ENCODE results near the gene GRAMD2B.

The GRAMD2B gene

DNA sequence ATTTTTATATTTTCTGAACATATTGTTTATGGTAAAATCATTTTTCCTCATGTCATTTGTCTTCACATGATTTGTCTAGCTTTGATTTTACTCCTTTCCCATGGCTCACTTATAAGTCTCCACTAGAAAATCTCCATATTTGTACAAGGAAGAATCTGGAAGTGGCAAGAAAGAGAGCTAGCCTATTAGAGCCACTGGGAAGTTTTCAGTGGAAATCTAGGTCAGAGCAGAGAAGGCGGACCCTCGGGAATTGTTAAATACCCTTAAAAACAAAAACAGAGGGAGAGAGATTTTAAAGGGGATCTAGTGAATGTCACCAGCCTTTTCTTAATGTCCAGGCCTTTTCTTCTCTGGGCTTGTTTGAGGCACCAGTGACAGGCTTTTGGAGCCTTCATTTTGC, 56.6 kb downstream of the GRAMD2B start:
- Mint-ChIP-seq H3K27ac (peak overlapping the region in 2 of 3 experiments; percentile 1 to 3), H3K36me3 (ENCODE audit: low read depth) (peaks cover 47% of the 10 kb centered on the region), H3K4me1 (peaks cover 33% of the 10 kb centered on the region), H3K4me3 (no peak overlapping the region), H3K27me3 (ENCODE audit: low read depth) (no peaks in the 10 kb centered on the region), H3K9me3 (no peaks in the 10 kb centered on the region)
- TF ChIP-seq, protein P1, sequence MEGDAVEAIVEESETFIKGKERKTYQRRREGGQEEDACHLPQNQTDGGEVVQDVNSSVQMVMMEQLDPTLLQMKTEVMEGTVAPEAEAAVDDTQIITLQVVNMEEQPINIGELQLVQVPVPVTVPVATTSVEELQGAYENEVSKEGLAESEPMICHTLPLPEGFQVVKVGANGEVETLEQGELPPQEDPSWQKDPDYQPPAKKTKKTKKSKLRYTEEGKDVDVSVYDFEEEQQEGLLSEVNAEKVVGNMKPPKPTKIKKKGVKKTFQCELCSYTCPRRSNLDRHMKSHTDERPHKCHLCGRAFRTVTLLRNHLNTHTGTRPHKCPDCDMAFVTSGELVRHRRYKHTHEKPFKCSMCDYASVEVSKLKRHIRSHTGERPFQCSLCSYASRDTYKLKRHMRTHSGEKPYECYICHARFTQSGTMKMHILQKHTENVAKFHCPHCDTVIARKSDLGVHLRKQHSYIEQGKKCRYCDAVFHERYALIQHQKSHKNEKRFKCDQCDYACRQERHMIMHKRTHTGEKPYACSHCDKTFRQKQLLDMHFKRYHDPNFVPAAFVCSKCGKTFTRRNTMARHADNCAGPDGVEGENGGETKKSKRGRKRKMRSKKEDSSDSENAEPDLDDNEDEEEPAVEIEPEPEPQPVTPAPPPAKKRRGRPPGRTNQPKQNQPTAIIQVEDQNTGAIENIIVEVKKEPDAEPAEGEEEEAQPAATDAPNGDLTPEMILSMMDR (IDR thresholded peaks at IDR 0.05; ENCODE audit: unreplicated experiment in 3 of 3) = no peak

DNA sequence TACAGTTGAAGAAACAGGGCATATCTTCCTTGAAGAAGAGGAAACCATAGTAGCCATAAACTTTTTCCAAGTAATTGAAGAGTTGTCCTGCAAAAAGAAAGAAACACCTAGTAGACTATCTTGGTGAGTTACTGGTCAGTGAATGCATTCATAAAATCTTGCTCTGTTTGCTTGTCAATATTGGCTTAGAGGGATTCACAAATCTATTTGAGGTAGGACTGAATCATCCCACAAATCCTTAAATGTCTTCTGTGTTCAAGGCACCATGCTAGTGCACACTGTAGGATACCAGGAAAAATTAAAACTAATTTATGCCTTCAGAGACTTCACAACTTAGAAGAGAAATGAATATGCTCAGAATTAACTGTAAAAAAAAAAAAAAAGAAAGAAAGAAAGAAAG, 57.6 kb downstream of the GRAMD2B start:
- TF ChIP-seq, protein P1 (IDR thresholded peaks at IDR 0.05; ENCODE audit: unreplicated experiment in 3 of 3) = no peak
- Mint-ChIP-seq H3K9me3 (no peaks in the 10 kb centered on the region), H3K27me3 (ENCODE audit: low read depth) (no peaks in the 10 kb centered on the region), H3K36me3 (ENCODE audit: low read depth) (peaks cover 48% of the 10 kb centered on the region), H3K27ac (peak overlapping the region in 1 of 3 experiments; percentile 7), H3K4me1 (peaks cover 33% of the 10 kb centered on the region), H3K4me3 (no peak overlapping the region)

DNA sequence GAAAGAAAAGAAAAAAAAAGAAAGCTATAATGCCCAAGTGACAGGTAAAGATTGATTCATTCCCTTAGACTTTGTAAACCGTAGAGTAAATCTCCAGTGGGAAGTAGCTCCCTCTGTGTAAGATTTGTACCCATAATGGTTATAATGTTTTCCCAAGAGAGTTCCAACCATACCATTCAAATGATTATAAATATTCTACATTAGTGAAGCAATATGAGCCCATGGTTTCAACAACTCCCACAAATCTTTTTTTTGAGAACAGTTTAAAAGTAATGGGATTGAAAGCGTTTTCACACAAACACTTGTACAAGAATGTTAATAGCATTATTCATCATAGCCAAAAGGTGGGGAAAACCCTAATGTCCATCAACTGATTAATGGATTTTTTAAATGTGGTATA, 58.0 kb downstream of the GRAMD2B start:
- Mint-ChIP-seq H3K36me3 (ENCODE audit: low read depth) (peaks cover 52% of the 10 kb centered on the region), H3K4me3 (no peak overlapping the region), H3K4me1 (peaks cover 33% of the 10 kb centered on the region), H3K27ac (no peak overlapping the region), H3K27me3 (ENCODE audit: low read depth) (no peaks in the 10 kb centered on the region), H3K9me3 (no peaks in the 10 kb centered on the region)
- TF ChIP-seq, protein P1 (IDR thresholded peaks at IDR 0.05; ENCODE audit: unreplicated experiment in 3 of 3) = no peak

DNA sequence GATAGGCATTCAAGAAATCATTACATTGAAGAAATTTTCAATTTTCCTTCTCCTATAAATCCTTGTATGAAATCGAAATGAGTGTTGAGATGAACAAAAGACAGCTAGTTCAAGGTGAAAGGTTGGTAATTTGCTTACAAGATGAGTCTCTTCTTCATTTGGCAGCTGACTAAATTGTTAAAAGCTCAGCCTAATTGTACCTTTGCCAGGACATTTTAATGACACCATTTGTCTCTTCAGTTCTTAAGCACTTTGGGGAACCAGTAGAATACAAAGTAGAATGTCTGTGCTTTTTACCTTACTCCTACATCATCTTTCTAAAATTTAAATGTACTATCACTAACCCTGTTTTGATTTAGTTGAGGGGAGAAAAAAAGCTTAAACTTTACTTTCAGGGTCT, 59.4 kb downstream of the GRAMD2B start:
- Mint-ChIP-seq H3K4me1 (peaks cover 33% of the 10 kb centered on the region), H3K9me3 (no peaks in the 10 kb centered on the region), H3K27ac (peak overlapping the region; percentile 35 to 79 (median 69)), H3K4me3 (peak overlapping the region in 1 of 3 experiments; percentile 20), H3K36me3 (ENCODE audit: low read depth) (peaks cover 66% of the 10 kb centered on the region), H3K27me3 (ENCODE audit: low read depth) (no peaks in the 10 kb centered on the region)
- TF ChIP-seq, protein P1 (IDR thresholded peaks at IDR 0.05; ENCODE audit: unreplicated experiment in 3 of 3) = no peak

DNA sequence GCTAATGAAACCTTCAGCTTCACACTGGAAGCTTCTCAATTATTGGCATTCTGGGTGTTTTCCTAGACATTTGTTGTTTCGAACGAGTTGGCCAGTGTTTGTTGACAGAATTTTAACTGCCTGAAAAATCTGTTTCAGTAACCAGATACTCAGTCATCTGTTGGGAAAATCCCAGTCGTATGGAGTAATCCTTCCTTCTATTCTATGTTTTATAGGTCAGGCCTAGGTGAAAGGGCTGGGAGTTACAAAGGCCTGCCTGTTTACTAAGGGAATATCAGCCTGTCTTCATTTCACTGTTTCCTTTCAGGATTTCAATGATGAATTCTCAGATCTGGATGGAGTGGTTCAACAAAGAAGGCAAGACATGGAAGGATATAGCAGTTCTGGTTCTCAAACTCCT, 59.9 kb downstream of the GRAMD2B start:
- no peaks in the 10 kb centered on the region for H3K27me3 Mint-ChIP-seq (ENCODE audit: low read depth)
- no peak overlapping the region for H3K4me3 Mint-ChIP-seq
- H3K36me3 Mint-ChIP-seq (ENCODE audit: low read depth) = peaks cover 69% of the 10 kb centered on the region
- peaks cover 31% of the 10 kb centered on the region for H3K4me1 Mint-ChIP-seq
- peak overlapping the region; percentile 35 to 79 (median 69) for H3K27ac Mint-ChIP-seq
- H3K9me3 Mint-ChIP-seq = no peaks in the 10 kb centered on the region
- TF ChIP-seq, protein P1 (IDR thresholded peaks at IDR 0.05; ENCODE audit: unreplicated experiment in 3 of 3) = no peak

DNA sequence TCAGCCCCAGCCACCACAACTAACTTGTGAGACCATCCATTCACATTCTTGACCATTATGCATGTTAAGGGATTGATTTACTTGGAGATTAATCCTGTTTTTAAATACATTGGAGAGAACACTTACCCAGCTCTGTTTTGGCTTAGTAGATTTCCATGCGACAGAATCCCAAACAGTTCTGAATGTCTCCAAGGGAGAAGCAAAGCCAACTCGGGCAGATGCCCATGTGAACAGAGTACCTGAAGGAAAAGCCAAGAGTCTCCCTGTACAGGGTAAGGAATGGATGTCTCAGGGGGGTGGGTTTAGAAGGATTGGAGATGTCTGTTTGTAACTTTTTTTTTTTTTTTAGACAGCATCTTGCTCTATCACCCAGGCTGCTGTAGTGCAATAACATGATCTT, 61.0 kb downstream of the GRAMD2B start:
- H3K36me3 Mint-ChIP-seq (ENCODE audit: low read depth) = peaks cover 70% of the 10 kb centered on the region
- no peak overlapping the region for H3K4me3 Mint-ChIP-seq
- TF ChIP-seq, protein P1 (IDR thresholded peaks at IDR 0.05; ENCODE audit: unreplicated experiment in 3 of 3) = no peak
- H3K27ac Mint-ChIP-seq = no peak overlapping the region
- no peaks in the 10 kb centered on the region for H3K9me3 Mint-ChIP-seq
- H3K4me1 Mint-ChIP-seq = peaks cover 42% of the 10 kb centered on the region
- H3K27me3 Mint-ChIP-seq (ENCODE audit: low read depth) = no peaks in the 10 kb centered on the region

Data from nephron (organoid).